ENCODE data around the gene RNF212. TPM values are rescaled to one million over a fixed set of nuclear protein-coding genes. Genes with fewer than 3 reads are reported as not detected.
"Not testable (repeated sequence)": the region's sequence is repeated elsewhere in the genome, so short reads cannot be mapped to it uniquely, and the experiment has no call there.

The RNF212 gene
- total and polyA plus RNA-seq, 2 experiments from 2014 or later = 0.80 to 1.7 TPM

GRCh38 chr4:1047976-1048772 lies 65.2 kb downstream of the RNF212 start:
- TF ChIP-seq CTCF (IDR thresholded peaks at IDR 0.05; ENCODE audit: low read depth, low read length) = no peak
- DNase-seq (ENCODE audit: low read depth in 1 of 2, low spot score in 1 of 2) = no peak

GRCh38 chr4:1047106-1047975 lies 66.0 kb downstream of the RNF212 start:
- H3K27ac ChIP-seq = no peak overlapping the region
- H3K4me3 ChIP-seq = no peak overlapping the region
- H3K4me1 ChIP-seq (ENCODE audit: low read depth) = no peaks in the 10 kb centered on the region
- H3K9me3 ChIP-seq (ENCODE audit: low read depth) = no peaks in the 10 kb centered on the region
- DNase-seq (ENCODE audit: low read depth in 1 of 2, low spot score in 1 of 2) = no peak
- no peaks in the 10 kb centered on the region for H3K36me3 ChIP-seq
- TF ChIP-seq CTCF (IDR thresholded peaks at IDR 0.05; ENCODE audit: low read depth, low read length) = no peak
- H3K27me3 ChIP-seq = peaks cover 50% of the 10 kb centered on the region

More at GRCh38 chr4:1047976-1048772, 65.2 kb downstream of the RNF212 start:
- Histone ChIP-seq H3K4me3 (no peak overlapping the region), H3K9me3 (ENCODE audit: low read depth) (no peaks in the 10 kb centered on the region), H3K27ac (no peak overlapping the region), H3K36me3 (no peaks in the 10 kb centered on the region), H3K4me1 (ENCODE audit: low read depth) (no peaks in the 10 kb centered on the region), H3K27me3 (peaks cover 59% of the 10 kb centered on the region)

- not testable (repeated sequence) for H3K4me1 ChIP-seq (ENCODE audit: low read depth); H3K27ac ChIP-seq; H3K4me3 ChIP-seq; H3K36me3 ChIP-seq; H3K9me3 ChIP-seq (ENCODE audit: low read depth)
- peak; percentile 72 to 77 for DNase-seq (ENCODE audit: low read depth in 1 of 2, low spot score in 1 of 2)
- H3K27me3 ChIP-seq = peaks cover 47% of the 10 kb centered on the region
Measured at GRCh38 chr4:1046581-1047011, 66.8 kb downstream of the RNF212 start.

- no peak overlapping the region for H3K27ac ChIP-seq
- DNase-seq (ENCODE audit: low read depth in 1 of 2, low spot score in 1 of 2) = no peak
- H3K27me3 ChIP-seq = peaks cover 47% of the 10 kb centered on the region
- no peaks in the 10 kb centered on the region for H3K36me3 ChIP-seq
- H3K4me1 ChIP-seq (ENCODE audit: low read depth) = no peaks in the 10 kb centered on the region
- no peak for TF ChIP-seq CTCF (IDR thresholded peaks at IDR 0.05; ENCODE audit: low read depth, low read length)
- no peak overlapping the region for H3K4me3 ChIP-seq
- H3K9me3 ChIP-seq (ENCODE audit: low read depth) = no peaks in the 10 kb centered on the region
Measured at GRCh38 chr4:1045595-1046201, 67.7 kb downstream of the RNF212 start.

- H3K27ac ChIP-seq = no peak overlapping the region
- H3K4me1 ChIP-seq (ENCODE audit: low read depth) = no peaks in the 10 kb centered on the region
- DNase-seq (ENCODE audit: low read depth in 1 of 2, low spot score in 1 of 2) = no peak
- peaks cover 47% of the 10 kb centered on the region for H3K27me3 ChIP-seq
- H3K36me3 ChIP-seq = no peaks in the 10 kb centered on the region
- no peak overlapping the region for H3K4me3 ChIP-seq
- TF ChIP-seq CTCF (IDR thresholded peaks at IDR 0.05; ENCODE audit: low read depth, low read length) = no peak
- no peaks in the 10 kb centered on the region for H3K9me3 ChIP-seq (ENCODE audit: low read depth)
Measured at GRCh38 chr4:1045193-1045594, 68.2 kb downstream of the RNF212 start.
